Prostate gland (tissue), 2 donors: ENCODE measurements around the gene PRRT1.

ENCODE experiments used
- POLR2A ChIP-seq: fragments of 450-650 bp; IDR thresholded peaks from one replicate; pipeline ENCODE4 v1.6.1; 2016; ENCODE audit warnings: antibody characterized with exemption, mild to moderate bottlenecking
- POLR2AphosphoS5 ChIP-seq: sonication (generic); formaldehyde crosslinking; IDR thresholded peaks from one replicate; pipeline ENCODE4 v1.6.1; 2017; ENCODE audit warnings: antibody characterized with exemption
- TF ChIP-seq, protein P1 (sequence below), 4 experiments: fragments of 200-600 bp in 2 of 4; fragments of 450-650 bp in 2 of 4; sonication (generic) in 2 of 4; IDR thresholded peaks; 1 replicate in 3 of 4; 2 replicates in 1 of 4; pipeline ENCODE4 v1.5.1; 2016 to 2019; ENCODE audit warnings: antibody characterized with exemption in 4 of 4, mild to moderate bottlenecking in 2 of 4, moderate library complexity in 2 of 4

DNA sequence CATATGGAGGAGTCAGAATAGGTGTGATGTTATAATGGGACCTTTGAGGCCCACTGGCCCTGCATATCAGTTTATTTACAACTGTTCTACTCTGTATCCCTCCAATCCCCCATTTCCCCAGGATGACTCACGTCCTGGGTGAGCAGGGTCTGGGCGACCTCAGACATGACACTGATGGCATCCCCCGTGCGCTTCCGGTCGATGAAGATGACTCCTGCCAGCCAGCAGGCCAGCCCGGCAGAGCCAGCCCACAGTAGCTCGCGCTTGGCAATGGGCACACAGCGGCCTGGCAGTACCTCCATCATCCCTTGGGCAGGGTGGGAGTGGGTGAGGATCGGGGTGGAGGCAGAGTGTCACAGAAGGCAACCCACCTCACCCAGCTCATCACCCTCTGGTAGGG, 18.6 kb upstream of the PRRT1 start:
- TF ChIP-seq POLR2AphosphoS5 (no peak), POLR2A (no peak)
- TF ChIP-seq, protein P1, sequence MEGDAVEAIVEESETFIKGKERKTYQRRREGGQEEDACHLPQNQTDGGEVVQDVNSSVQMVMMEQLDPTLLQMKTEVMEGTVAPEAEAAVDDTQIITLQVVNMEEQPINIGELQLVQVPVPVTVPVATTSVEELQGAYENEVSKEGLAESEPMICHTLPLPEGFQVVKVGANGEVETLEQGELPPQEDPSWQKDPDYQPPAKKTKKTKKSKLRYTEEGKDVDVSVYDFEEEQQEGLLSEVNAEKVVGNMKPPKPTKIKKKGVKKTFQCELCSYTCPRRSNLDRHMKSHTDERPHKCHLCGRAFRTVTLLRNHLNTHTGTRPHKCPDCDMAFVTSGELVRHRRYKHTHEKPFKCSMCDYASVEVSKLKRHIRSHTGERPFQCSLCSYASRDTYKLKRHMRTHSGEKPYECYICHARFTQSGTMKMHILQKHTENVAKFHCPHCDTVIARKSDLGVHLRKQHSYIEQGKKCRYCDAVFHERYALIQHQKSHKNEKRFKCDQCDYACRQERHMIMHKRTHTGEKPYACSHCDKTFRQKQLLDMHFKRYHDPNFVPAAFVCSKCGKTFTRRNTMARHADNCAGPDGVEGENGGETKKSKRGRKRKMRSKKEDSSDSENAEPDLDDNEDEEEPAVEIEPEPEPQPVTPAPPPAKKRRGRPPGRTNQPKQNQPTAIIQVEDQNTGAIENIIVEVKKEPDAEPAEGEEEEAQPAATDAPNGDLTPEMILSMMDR (IDR thresholded peaks at IDR 0.05), result no peak
